Stimulated activated CD4-positive, alpha-beta T cell treated with anti-CD3 and anti-CD28 coated beads, Interleukin-12 subunit alpha, Interleukin-12 subunit beta, amount 100 ng/mL, for 4 hours (primary cell): ENCODE measurements around the gene IFT80.
"Not testable (repeated sequence)": the region's sequence is repeated elsewhere in the genome, so short reads cannot be mapped to it uniquely, and the experiment has no call there.

Experiments used
- DNase-seq: peaks from one replicate; pipeline ENCODE4 v3.0.0-alpha.2; 2020

The IFT80 gene

DNA sequence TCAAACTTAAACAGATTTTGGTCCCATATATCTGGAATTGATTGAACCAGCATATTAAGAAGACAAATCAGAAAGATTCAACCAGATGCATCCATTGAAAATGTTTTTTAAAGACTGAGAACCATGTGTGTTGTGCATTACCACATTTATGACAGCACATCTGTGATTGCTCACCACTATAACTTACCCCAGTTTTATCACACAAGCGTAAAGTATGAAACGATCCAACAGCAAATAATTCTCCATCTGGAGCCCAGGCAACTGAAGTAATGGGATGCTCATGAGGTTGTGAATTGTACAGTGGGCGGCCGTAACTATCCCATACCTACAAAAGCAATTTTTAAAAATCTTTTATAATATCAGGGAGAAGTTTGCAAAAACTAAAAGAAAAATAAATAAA is 43.2 kb downstream of the IFT80 start:
- no peak for DNase-seq

DNA sequence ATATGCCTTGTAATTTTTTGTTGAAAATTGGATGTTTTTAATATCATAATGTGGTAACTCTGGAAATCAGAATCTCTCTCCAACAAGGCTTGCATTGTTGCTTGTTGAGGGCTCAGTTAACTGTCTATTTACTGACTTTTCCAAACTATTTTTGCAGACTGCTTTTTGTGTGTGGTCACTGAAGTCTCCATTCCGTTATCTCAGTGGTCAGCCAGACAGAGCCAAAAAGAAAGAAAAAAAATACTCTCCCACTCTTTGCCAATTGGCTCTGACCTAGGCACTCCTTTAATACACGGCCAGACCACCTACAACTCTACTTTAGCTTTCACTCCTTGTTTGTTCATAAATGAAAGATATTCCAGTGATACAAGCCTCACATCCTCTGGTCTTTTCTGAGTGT is 52.5 kb downstream of the IFT80 start:
- no peak for DNase-seq

DNA sequence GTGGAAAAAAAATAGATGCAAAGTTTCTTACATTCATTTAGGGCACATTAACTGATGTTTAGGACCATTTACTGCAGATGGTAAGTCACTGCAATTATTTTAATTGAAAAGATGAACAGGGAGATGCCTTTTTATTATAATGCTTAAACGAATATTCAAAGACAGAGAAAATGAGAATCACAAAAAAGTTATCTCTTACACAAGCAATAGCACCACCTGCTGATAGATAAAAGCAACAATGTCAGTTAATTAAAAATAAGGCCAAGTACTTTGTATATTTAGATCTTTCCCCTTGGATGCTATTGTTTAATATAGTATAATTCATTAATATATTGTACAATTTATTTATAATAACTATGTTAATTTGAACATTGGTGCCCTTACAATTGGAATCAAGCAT is 55.9 kb downstream of the IFT80 start:
- no peak for DNase-seq

DNA sequence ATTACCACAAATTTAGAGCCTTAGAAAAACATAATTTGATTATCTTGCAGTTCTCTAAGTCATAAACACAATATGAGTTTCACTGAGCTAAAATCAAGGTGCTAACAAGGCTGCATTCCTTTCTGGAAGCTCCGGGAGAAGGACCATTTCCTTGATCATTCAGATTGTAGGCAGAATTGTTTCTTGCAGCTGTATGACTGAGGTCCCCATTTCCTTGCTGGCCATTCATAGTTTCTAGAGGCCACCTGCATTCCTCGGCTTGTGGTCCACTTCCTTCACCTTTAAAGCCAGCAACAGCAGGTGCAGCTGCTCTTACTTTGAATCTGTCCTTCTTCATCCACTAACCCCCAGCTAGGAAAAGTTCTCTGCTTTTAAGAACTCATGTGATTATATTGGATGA is 58.7 kb downstream of the IFT80 start:
- DNase-seq: no peak

DNA sequence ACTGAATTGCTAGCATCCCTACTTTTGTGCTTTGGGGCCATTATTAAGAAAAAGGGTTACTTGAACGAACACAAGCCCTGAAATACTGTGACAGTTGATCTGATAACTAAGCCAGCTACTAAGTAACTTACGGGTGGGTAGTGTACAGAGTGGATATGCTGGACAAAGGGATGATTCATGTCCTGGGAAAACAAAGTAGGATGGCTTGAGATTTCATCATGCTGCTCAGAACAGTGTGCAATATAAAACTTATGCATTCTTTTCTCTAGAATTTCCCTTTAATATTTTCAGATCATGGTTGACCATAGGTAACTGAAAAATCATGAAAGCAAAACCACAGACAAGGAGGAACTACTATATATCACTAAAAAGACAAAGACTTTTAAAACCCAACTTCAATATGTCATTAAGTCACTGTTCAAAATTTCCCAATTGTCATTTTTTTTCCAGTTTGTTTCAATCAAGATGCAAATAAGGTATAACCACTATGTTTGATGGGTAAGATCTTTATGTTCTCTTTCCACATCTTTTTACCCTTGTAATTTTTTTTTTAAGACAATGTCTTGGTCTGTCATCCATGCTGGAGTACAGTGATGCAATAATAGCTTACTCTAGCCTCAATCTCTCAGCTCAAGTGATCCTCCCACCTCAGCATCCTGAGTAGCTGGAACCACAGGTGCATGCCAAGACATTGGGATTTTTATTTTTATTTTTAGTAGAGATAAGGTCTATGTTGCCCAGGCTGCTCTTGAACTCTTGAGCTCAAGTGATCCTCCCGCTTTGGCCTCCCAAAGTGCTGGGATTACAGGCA is 67.7 kb downstream of the IFT80 start:
- no peak for DNase-seq

DNA sequence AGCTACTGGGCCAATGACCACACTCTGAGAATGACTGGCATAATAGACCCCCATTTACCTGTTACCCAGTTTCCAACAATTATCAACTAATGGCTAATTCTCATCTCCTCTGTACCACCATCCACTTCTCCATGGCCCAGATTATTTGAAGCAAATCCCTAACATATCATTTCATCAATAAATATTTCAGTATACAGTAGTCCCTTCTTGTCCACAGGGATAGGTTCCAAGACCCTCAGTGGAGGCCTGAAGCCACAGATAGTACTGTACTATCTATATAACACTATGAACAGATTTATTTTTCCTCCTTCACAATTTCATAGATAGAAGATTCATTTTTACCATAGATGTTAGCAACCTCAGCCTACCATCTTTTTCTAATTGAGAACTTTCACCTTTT is 68.3 kb downstream of the IFT80 start:
- DNase-seq: no peak

DNA sequence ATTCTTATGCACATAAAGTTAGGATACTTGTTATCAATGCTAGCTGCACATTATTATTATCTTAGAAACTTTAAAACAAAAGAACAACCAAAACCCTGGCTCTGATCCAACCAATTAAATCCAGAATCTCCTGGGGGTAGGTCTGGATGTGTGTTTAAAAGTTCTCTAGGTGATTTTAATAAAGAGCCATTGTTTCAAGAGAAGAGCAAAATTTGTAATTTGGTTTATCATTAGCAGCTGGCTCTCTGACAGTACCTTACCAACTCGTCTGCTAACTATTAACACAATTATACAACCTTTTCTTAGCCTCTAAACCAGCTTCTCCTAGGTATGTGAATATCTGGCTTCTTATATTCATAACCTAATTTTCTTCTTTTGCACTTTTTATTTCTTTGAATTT is 68.9 kb downstream of the IFT80 start:
- no peak for DNase-seq

DNA sequence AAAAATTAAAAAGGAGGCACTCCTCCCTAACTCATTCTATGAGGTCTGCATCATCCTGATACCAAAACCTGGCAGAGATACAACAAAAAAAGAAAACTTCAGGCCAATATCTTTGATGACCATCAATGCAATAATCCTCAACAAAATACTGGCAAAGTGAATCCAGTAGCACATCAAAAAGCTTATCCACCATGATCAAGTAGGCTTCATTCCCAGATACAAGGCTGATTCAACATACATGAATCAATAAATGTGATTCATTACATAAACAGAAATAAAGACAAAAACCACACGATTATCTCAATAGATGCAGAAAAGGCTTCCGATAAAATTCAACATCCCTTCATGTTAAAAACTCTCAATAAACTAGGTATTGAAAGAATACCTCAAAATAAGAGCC is 72.7 kb downstream of the IFT80 start:
- not testable (repeated sequence) for DNase-seq

DNA sequence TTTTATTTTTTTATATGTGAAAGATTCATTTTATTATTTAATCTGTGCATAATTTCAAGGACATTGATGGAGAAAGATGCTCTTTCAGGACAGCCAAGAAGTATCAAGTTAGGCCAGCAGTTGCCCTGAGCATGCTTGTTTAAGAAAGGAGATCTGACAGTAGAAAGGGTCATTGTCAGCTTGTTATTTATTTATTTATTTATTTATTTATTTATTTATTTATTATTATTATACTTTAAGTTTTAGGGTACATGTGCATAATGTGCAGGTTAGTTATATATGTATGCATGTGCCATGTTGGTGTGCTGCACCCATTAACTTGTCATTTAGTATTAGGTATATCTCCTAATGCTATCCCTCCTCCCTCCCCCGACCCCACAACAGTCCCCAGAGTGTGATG is 77.2 kb downstream of the IFT80 start:
- not testable (repeated sequence) for DNase-seq

DNA sequence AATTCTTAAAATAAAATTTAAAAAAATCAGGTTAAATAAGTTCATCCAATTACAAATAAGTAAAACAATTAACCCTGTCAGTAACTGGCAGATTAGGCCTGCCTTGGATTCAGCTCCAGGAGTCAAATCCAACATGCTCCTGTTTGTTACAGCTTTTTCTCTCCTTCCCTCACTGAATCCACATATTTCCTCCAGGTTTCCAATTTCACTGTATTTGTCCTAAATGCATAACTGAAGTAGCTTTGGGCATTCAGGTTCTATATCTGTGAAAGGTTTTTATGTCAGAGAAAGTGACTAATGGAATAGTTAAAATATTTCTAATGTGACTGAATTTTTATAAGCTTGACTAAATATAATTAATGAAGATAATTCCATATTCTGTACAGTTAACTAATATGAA is 79.7 kb downstream of the IFT80 start:
- no peak for DNase-seq

DNA sequence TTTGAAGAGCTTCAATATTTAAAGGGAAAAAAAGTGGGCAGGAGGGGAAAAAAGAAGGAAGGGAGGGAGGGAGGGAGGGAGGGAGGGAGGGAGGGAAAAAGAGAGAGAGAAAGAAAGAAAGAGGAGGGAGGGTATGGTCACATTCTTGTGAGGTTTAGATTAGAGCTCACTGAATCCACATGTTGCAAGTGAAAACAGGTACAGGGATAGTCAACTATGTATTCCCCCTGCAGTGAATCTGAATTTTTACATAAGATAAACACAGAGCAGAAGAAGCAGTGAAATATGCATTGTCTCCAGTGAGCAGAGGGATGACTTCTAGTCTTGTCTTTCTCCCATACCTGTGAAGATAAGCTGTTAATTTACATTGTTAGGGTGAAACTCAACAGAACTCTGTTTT is 84.0 kb downstream of the IFT80 start:
- no peak for DNase-seq

DNA sequence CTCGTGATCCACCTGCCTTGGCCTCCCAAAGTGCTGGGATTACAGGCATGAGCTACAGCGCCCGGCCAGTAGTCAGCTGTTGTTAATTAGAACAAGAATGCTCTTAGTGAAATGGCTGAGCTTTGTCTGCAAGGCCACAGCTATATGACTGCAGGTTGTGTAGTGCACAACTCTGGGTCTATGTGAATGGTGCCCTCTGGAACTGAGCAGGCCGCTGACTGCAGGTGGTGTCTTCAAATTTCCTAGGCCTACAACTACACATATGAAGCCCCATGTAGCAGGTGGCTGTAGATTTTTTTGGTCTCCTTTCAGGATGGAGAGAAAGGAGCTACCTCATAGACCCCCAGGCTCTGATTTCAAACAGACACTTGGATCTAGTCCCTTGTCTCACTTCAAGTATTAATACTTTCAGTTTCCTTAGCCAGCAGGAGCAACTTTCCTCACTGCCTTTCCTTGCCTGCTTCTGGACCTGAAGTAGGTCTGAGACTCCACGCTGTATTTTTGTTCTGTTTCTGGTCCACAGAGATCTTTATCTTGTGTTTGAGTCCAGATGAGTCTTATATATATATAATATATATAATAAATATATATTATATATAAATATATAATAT is 86.9 kb downstream of the IFT80 start:
- no peak for DNase-seq

DNA sequence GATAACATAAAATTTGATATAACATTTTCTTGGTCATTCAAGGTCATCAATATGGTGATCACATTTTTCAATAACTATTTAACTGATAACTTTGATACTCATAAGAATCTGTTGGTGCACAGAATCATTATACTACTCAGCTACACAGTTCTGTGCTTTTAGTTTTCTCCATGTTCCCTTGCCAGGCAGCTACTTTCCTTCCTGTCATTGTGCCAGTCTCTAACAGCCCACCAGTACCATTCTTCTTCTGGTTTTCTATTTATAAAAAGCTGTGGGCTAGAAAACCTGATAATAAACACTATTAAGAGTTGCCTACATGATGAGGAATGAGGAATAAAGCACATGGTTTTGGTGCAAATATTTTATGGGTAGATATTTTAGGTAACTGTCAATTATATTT is 96.2 kb downstream of the IFT80 start:
- no peak for DNase-seq

DNA sequence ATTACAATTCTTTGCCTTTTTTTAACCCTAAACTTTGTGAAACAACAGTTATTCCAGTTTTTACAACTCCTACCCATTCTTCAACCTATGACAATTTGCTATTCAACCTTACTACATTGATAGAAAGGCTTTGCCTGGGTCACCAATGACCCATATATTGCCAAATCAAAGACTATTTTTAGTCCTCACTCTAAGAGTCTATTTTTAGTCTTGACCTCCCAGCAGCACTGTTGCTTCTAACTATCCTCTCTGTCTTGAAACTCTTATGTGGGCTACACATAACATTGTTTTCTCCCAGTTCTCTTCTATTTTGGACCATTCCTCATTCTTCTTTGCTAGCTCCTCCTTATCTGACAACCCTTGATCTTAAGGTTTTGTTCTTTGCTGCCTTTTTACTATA is 102.4 kb downstream of the IFT80 start:
- no peak for DNase-seq

DNA sequence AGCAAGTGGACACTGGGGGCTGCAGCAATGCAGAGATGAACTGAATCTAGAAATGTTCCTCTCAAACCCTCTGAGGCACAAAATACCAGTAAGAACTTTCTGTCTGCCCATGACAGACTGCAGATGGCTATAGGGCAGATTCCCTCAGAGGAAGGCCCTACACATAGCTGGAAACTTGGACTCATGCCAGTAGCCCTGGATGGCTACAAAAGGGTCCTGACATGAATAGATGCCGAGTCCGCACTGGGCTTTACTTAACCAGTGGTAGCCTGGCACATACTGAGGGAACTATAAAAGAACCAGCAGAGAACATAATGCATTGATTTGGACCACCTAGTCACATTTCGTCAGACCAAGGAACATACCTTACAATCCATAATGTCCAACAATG is 107.1 kb downstream of the IFT80 start:
- no peak for DNase-seq

DNA sequence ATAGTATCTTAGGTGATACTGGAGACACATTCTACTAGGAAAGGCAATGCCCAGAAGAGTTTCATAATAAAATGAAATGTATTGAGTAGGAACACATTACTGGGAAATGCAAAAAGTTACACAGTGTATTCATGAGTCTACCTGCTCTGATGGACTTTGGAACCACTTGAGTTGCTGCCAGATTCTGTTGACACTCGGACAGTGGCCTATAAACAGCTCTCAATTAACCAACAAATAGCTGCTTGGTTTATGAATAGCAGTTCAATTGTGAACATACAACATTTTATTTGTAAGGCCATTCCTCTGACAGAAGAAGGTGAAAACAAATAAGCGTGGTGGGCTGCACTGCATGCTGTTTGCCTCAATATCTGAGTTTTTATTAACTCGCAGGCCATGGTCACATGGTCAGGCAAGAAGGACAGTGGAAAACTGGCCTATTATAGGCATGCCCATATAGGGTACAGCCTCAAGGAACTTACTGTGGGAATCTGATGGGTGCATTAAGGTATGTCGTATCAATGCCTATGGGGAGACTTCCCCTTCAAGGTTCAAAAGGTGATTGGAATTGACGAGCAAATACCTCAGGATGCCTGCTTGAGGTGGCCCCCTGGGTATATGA is 107.6 kb downstream of the IFT80 start:
- DNase-seq: no peak

DNA sequence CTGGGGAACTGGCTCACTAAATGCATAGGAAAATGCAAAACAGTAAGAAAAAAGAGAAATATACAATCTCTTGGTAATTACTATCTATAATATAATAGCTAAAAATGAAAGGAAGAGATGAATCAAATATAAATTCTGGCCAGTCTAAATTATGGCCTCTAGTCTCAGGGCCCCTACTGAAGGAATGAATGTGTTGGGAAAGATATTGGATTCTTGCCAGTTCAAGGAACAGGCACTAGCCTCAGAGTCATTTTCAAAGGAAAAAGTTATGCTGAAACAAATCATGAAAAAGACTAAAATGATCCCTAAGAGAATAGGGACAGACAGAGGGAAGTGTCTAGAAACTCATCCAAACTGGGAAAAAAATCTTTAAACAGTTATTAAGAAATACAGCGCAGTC is 111.4 kb downstream of the IFT80 start:
- DNase-seq: no peak

DNA sequence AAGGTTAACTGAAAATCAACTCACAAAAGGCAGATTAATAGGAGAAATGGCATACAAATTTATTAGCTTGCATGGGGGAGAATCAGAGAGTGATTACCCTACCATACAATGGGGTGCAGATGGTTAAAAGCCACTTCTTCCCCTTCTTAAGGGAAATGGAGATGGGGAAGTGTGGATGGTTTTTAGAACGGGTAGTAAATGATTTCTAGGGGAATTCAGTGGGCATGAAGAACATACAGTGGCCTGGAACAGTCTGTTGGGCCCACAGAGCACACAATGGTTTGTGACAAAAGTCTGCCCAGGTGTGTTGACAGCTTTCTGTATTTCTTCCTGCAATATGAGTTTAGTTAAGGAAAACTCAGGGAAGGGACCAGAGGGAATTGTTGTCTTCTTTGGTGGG is 112.8 kb downstream of the IFT80 start:
- no peak for DNase-seq

DNA sequence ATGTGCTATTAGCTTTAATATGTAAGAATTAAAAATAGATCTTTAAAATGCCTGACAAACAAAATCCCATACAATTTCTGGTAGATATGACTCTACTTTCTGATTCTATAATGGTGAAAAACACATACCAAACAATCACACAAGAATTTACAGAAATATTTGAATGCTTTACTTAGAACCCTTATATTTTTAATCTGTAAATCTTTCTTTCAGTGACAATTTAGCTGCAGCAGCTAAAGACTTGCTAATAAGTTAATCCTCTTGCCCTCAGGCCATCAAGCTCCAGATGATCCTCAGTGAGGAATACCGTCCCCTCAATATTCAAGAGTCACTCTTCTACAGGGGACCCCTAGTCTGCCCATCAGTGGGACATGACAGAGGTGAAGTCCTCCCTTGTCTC is 118.2 kb downstream of the IFT80 start:
- no peak for DNase-seq

DNA sequence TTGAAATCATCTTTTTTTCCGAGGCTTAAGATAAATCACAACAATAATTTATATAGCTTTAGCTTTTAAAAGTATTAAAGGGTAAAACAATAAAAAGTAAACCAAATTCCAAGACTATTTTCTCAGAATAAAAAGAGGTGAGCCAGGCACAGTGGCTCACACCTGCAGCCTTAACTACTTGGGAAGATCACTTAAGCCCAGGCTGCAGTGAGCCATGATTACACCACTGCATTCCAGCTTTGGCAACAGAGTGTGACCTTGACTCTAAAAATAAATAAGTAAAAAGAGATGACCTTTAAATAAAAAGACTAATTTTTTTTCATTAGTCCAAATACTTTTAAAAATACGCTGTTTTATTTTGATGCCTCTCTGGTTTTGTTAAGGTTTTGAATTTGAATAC is 119.4 kb downstream of the IFT80 start:
- no peak for DNase-seq

DNA sequence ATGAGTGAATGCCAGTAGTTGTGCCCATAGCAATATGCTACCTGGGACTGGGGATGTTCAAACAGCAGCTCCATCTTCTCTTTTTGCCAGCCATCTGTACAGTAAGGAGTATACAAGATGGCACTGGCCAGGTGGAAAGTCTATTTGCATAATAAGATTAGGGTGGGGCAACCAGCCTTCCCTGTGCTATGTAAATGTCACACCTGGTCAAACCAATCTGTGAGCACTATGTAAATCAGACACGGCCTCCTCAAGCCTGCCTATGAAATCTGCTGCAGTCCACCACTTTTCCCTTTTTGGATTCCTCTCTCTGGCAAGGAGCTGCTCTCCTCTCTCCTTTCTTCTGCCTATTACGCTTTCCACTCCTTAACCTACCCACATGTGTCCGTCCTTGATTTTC is 120.8 kb downstream of the IFT80 start:
- DNase-seq: no peak

DNA sequence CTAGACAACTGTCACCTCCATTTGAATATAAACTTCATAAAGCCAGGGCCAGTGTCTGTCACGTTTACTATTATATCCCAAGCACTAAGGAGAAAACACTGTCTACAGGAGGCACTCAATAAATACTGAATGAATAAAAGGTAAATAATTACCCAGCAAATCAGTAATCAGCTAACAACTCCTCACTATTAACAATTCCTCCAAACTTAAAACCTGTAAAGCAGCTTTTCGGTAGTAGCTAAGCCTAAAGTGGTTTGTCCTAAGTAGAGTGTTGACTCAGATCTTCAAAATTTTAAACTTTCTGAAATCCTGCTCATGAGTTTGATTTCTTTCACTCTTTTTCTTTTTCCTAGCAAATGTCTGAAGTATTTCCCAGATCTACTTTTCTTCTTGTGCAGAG is 133.9 kb downstream of the IFT80 start:
- no peak for DNase-seq

DNA sequence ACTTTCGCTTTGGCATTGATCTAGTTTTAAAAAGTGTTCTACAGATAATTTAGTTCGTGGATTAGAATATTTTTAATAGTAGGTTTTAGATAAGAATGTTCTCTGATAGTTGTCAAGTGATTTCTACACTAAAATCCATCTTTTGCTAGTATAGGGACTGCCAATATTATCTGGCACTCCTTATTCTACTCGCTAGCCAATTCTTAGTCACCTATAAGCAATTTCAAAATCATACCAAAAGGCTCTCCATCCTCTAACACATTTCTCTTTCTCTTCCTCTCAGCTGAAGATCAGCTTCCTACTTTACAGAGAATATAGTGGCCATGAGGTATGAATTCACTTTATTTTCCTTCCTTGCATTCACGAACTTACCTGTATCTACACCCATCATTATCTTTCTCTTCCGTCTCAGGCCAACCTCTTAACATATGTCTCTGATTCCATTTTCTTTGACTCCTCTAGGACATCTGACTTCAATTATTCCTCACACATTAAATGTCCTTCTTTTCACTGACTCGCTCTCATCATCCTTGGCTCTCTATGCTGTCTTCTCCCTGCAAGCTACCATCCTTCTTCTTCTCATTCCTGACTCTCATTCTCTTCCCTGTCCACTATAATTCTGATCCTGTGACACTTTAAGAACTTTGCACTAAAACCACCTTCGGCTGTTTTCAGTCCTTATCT is 138.3 kb downstream of the IFT80 start:
- DNase-seq: no peak

DNA sequence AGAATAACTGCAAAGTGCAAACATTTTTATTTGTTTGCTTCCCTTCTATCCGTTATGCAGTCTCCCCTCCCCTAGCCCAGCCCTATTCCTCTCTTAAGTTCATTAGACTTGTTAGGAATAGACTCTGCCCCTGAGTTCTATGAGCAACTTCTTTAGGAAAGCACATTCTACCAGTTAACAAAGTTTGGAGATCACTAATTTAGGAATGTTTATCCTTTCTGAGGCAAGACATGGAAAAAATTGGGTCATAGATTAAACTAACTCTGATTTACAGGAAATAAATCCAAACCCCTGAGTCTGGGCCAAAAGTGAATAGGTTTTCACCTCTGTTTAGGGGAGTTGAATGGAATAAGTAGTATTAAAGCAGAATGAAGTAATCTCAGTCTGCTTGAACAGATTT is 139.4 kb downstream of the IFT80 start:
- DNase-seq: no peak
